OCI-LY3 (cell line): ENCODE measurements around the gene KATNAL2.

Experiments
- EZH2phosphoT487 ChIP-seq: fragments of 200-600 bp; shearing (Covaris generic); IDR thresholded peaks from 2 replicates; pipeline ENCODE4 v1.6.1; 2018; ENCODE audit warnings: antibody characterized with exemption, mixed run types, low read depth
- TF ChIP-seq, protein P1 (sequence below): fragments of 200-600, 300-600 bp; sonication (generic); IDR thresholded peaks from 2 replicates; pipeline ENCODE4 v1.5.1; 2014; ENCODE audit warnings: antibody characterized with exemption, low read length, low read depth

GRCh38 chr18:47087676-47088075 lies 170.3 kb downstream of the KATNAL2 start:
- TF ChIP-seq, protein P1, sequence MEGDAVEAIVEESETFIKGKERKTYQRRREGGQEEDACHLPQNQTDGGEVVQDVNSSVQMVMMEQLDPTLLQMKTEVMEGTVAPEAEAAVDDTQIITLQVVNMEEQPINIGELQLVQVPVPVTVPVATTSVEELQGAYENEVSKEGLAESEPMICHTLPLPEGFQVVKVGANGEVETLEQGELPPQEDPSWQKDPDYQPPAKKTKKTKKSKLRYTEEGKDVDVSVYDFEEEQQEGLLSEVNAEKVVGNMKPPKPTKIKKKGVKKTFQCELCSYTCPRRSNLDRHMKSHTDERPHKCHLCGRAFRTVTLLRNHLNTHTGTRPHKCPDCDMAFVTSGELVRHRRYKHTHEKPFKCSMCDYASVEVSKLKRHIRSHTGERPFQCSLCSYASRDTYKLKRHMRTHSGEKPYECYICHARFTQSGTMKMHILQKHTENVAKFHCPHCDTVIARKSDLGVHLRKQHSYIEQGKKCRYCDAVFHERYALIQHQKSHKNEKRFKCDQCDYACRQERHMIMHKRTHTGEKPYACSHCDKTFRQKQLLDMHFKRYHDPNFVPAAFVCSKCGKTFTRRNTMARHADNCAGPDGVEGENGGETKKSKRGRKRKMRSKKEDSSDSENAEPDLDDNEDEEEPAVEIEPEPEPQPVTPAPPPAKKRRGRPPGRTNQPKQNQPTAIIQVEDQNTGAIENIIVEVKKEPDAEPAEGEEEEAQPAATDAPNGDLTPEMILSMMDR, result no peak
- TF ChIP-seq EZH2phosphoT487, result no peak
